Calu3 (cell line): ENCODE results near the gene KRTAP10-4. TPM values are rescaled to one million over a fixed set of nuclear protein-coding genes. Genes with fewer than 3 reads are reported as not detected.

Experiments used
- BruUV-seq: library from RNA; stranded (reverse); fragments of 400-500 nt; replicated peaks from 2 replicates; lab custom pipeline; 2021; lab: Mats Ljungman, UMichigan
- CTCF ChIA-PET: fragments of 300-600 bp; sonication (Branson Sonifier 250); formaldehyde crosslinking; loops from one replicate; lab custom pipeline; 2022; ENCODE audit warnings: antibody characterized with exemption; lab: Charles Lee
- DNase-seq: peaks from one replicate; pipeline ENCODE4 v3.0.0; 2022
- H3K27ac Mint-ChIP-seq: one replicate; pipeline ENCODE4 v1.8.0; 2022; ENCODE audit warnings: mixed read lengths; ENCODE audit not compliant: unreplicated experiment
- H3K27me3 Mint-ChIP-seq: one replicate; pipeline ENCODE4 v1.8.0; 2022; ENCODE audit warnings: mixed read lengths; ENCODE audit not compliant: unreplicated experiment
- H3K36me3 Mint-ChIP-seq: one replicate; pipeline ENCODE4 v1.8.0; 2022; ENCODE audit warnings: mild to moderate bottlenecking, moderate library complexity, mixed read lengths; ENCODE audit not compliant: insufficient read depth, unreplicated experiment
- H3K4me1 Mint-ChIP-seq: one replicate; pipeline ENCODE4 v1.8.0; 2022; ENCODE audit warnings: mild to moderate bottlenecking, low read depth, mixed read lengths; ENCODE audit not compliant: unreplicated experiment
- H3K4me3 Mint-ChIP-seq: one replicate; pipeline ENCODE4 v1.8.0; 2022; ENCODE audit warnings: mild to moderate bottlenecking, low read depth, moderate library complexity, mixed read lengths; ENCODE audit not compliant: unreplicated experiment
- H3K9me3 Mint-ChIP-seq: one replicate; pipeline ENCODE4 v1.8.0; 2022; ENCODE audit warnings: low read depth, mixed read lengths; ENCODE audit not compliant: unreplicated experiment
- intact Hi-C: fragments of 100-400 bp; cut with micrococcal nuclease; formaldehyde crosslinking; loops from one replicate; pipeline ENCODE4 v1.10.0; 2022; ENCODE audit not compliant: unreplicated experiment
- total RNA-seq: library from RNA; stranded (reverse); gene quantifications from 2 replicates; pipeline ENCODE4 v1.2.3, GENCODE V29; 2022
- TF ChIP-seq, protein P1 (sequence below): fragments of 200-600 bp; IDR thresholded peaks from one replicate; pipeline ENCODE4 v1.8.0; 2022; ENCODE audit warnings: antibody characterized with exemption; ENCODE audit not compliant: unreplicated experiment

The KRTAP10-4 gene
- total RNA-seq, 1 experiment from 2014 or later: not detected

DNA sequence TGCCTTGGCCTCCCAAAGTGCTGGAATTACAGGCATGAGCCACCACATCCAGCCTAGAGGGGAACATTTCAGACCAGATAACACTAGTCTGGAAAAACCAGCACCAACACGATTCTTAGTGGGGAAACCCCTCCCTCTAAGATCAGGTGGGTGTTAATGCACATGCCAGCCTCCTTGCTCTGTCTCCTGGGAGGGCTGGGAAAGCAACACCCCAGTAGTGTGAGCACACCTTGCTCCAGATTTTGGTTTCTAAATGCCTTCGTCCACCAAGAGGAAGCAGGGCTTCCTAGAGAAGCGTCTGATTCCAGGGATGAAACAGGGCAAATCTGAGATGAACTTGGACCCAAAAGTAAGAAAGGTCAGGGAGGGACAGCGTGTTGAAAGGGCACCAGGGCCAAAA, 2.2 kb upstream of the KRTAP10-4 start:
- CTCF ChIA-PET: interaction anchor here (0.5 kb wide), 1 partner anchor 36 kb away, joined by 3 read pairs; no protein-coding TSS in a partner anchor

DNA sequence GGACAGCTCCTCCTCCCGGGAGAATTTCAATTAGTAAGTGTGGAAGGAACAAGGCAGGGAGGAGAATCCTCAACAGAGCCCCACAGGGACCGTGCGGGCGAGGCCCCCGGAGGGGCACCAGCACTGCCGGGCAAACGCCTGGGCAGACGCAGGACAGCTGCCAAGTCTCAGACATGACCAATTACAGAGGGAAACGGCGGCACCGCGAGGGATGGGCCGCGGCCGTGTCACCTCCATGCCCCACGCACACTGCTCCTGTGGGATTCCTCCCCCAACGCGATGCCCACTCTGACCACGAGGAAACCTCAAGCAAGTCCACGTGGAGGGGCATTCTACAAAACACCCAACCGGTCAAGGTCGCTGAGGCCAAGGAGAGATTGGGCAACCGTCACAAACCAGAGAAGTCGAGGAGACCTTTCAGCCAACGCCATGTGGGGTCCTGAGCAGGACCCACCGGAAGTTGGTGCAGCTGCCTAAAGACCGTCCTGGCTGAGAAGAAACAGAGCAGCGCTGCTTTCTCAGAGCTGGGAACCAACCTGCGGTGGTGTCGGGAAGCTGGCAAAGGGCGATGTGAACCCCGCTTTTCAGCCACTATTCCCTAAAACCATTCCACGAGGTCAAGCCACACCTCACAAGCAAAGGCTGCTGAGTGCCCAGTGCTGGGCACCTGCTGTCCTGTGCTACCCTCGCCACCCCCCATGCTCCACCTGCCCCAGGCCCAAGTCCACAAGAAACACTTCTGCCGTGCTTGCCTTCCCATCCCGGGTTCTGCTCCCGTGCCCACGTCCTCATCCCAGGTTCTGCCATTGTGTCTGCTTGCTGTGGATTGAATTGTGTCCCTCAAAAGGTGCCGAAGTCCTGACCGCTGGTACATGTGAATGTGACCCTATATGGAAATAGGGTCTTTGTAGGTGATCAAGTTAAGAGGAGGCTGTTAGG, 1.4 kb upstream of the KRTAP10-4 start:
- CTCF ChIA-PET: no interaction called here
- peaks cover 6% of the 10 kb centered on the region for H3K9me3 Mint-ChIP-seq
- H3K4me1 Mint-ChIP-seq: peaks cover 12% of the 10 kb centered on the region
- peaks cover 8% of the 10 kb centered on the region for H3K36me3 Mint-ChIP-seq
- H3K4me3 Mint-ChIP-seq: no peak overlapping the region
- H3K27ac Mint-ChIP-seq: no peak overlapping the region
- peaks cover 83% of the 10 kb centered on the region for H3K27me3 Mint-ChIP-seq
- no peak for DNase-seq
- BruUV-seq: no TSS peak
- intact Hi-C loops: no loop called here
- TF ChIP-seq, protein P1, sequence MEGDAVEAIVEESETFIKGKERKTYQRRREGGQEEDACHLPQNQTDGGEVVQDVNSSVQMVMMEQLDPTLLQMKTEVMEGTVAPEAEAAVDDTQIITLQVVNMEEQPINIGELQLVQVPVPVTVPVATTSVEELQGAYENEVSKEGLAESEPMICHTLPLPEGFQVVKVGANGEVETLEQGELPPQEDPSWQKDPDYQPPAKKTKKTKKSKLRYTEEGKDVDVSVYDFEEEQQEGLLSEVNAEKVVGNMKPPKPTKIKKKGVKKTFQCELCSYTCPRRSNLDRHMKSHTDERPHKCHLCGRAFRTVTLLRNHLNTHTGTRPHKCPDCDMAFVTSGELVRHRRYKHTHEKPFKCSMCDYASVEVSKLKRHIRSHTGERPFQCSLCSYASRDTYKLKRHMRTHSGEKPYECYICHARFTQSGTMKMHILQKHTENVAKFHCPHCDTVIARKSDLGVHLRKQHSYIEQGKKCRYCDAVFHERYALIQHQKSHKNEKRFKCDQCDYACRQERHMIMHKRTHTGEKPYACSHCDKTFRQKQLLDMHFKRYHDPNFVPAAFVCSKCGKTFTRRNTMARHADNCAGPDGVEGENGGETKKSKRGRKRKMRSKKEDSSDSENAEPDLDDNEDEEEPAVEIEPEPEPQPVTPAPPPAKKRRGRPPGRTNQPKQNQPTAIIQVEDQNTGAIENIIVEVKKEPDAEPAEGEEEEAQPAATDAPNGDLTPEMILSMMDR: no peak

More for the DNA sequence above, 2.2 kb upstream of the KRTAP10-4 start:
- Mint-ChIP-seq H3K36me3 (peaks cover 8% of the 10 kb centered on the region), H3K4me1 (peaks cover 12% of the 10 kb centered on the region), H3K27me3 (peaks cover 83% of the 10 kb centered on the region), H3K27ac (no peak overlapping the region), H3K4me3 (no peak overlapping the region), H3K9me3 (peaks cover 6% of the 10 kb centered on the region)
- intact Hi-C loops: no loop called here
- BruUV-seq: no TSS peak
- no peak for DNase-seq
- TF ChIP-seq, protein P1: no peak

DNA sequence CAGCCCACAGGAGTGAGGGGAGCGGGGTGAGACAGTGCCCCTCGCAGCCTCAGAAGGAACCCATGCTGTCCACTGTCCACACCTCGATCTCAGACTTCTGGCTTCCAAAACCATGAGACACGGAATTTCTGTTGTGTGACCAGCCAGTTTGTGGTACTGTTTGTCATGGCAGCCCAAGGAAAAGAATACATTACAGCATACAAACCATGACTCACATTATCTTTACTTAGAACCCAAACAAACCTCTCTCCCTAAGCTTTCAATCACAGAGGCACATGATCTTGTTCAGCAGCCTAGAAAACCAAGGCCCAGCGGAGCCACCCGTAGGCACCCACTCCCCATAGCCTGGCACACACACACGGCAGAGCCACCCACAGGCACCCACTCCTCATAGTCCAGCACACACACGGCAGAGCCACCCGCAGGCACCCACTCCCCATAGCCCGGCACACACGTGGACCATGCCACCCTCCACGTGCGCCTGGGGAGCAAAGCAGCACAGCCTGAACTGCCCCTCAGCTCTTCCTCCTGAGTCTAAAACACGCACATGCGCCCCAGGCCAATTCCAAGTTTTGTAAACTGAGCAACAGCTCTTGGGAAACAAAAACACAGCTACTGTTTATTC, 458 bp upstream of the KRTAP10-4 start:
- Mint-ChIP-seq H3K4me3 (no peak overlapping the region), H3K9me3 (peaks cover 6% of the 10 kb centered on the region), H3K27ac (no peak overlapping the region), H3K4me1 (peaks cover 12% of the 10 kb centered on the region), H3K36me3 (peaks cover 8% of the 10 kb centered on the region), H3K27me3 (peaks cover 73% of the 10 kb centered on the region)
- no peak for DNase-seq
- TF ChIP-seq, protein P1: no peak
- CTCF ChIA-PET: interaction anchor here (1.2 kb wide), 2 partner anchors 19 to 159 kb away, joined by 3 read pairs; partner anchors contain the start of gene KRTAP10-6
- intact Hi-C loops: no loop called here
- no TSS peak for BruUV-seq

DNA sequence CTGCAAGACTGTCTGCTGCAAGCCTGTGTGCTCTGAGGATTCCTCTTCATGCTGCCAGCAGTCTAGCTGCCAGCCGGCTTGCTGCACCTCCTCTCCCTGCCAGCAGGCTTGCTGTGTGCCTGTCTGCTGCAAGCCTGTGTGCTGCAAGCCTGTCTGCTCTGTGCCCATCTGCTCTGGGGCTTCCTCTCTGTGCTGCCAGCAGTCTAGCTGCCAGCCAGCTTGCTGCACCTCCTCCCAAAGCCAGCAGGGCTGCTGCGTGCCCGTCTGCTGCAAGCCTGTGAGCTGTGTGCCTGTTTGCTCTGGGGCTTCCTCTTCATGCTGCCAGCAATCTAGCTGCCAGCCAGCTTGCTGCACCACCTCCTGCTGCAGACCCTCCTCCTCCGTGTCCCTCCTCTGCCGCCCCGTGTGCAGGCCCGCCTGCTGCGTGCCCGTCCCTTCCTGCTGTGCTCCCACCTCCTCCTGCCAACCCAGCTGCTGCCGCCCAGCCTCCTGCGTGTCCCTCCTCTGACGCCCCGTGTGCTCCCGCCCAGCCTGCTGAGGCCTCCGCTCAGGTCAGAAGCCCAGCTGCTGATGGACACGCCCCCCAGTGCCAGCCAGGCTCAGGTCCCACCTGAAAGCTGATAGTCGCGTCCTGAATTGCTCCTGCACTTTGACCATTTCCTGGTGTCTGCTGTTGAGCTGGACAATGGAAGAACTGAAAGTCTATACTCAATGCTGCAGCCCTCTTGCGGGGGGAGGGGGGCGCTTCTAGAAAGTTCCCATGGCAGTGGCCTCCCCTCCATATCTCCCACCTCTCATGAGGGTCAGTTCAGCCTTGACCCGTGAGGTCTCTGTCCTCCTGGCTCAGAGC, 1.2 kb downstream of the KRTAP10-4 start:
- Mint-ChIP-seq H3K4me1 (peaks cover 13% of the 10 kb centered on the region), H3K27ac (no peak overlapping the region), H3K9me3 (peaks cover 6% of the 10 kb centered on the region), H3K27me3 (peaks cover 63% of the 10 kb centered on the region), H3K36me3 (peaks cover 8% of the 10 kb centered on the region), H3K4me3 (peak overlapping the region; percentile 71)
- intact Hi-C loops: no loop called here
- BruUV-seq: no TSS peak
- TF ChIP-seq, protein P1: no peak
- CTCF ChIA-PET: interaction anchor here (0.7 kb wide), 1 partner anchor 1001 kb away, joined by 3 read pairs; no protein-coding TSS in a partner anchor
- DNase-seq: peak; percentile 34
